ENCODE measurements around the gene LHFPL2. TPM values are rescaled to one million over a fixed set of nuclear protein-coding genes. Genes with fewer than 3 reads are reported as not detected.

LHFPL2 gene
- total RNA-seq, 1 experiment from 2014 or later, result 57.2 TPM

GRCh38 chr5:78552729-78553342 lies 95.7 kb downstream of the LHFPL2 start:
- DNase-seq (ENCODE audit: low read depth, low spot score), result no peak
- in situ Hi-C loops (cut with HindIII; ENCODE audit: low pct_unique_long_range_greater_than_20kb, low sequenced_read_pairs), result no loop called here

- no peak for DNase-seq (ENCODE audit: low read depth, low spot score)
- in situ Hi-C loops (cut with HindIII; ENCODE audit: low pct_unique_long_range_greater_than_20kb, low sequenced_read_pairs), result no loop called here
Observed at GRCh38 chr5:78550891-78551290, 97.7 kb downstream of the LHFPL2 start.

GRCh38 chr5:78549043-78549442 lies 99.5 kb downstream of the LHFPL2 start:
- in situ Hi-C loops (cut with HindIII; ENCODE audit: low pct_unique_long_range_greater_than_20kb, low sequenced_read_pairs), result loop anchor here (25.0 kb wide), 1 partner anchor 88 kb away; the partner anchor contains the start of gene LHFPL2
- DNase-seq (ENCODE audit: low read depth, low spot score), result peak; percentile 58

GRCh38 chr5:78547731-78548615 lies 100.6 kb downstream of the LHFPL2 start:
- in situ Hi-C loops (cut with HindIII; ENCODE audit: low pct_unique_long_range_greater_than_20kb, low sequenced_read_pairs), result loop anchor here (25.0 kb wide), 1 partner anchor 89 kb away; the partner anchor contains the start of gene LHFPL2
- DNase-seq (ENCODE audit: low read depth, low spot score), result peak; percentile 95

GRCh38 chr5:78547183-78547582 lies 101.4 kb downstream of the LHFPL2 start:
- DNase-seq (ENCODE audit: low read depth, low spot score), result peak; percentile 23
- in situ Hi-C loops (cut with HindIII; ENCODE audit: low pct_unique_long_range_greater_than_20kb, low sequenced_read_pairs), result loop anchor here (25.0 kb wide), 1 partner anchor 90 kb away; the partner anchor contains the start of gene LHFPL2

- in situ Hi-C loops (cut with HindIII; ENCODE audit: low pct_unique_long_range_greater_than_20kb, low sequenced_read_pairs), result loop anchor here (25.0 kb wide), 1 partner anchor 91 kb away; the partner anchor contains the start of gene LHFPL2
- no peak for DNase-seq (ENCODE audit: low read depth, low spot score)
Observed at GRCh38 chr5:78546276-78546996, 102.1 kb downstream of the LHFPL2 start.

- in situ Hi-C loops (cut with HindIII; ENCODE audit: low pct_unique_long_range_greater_than_20kb, low sequenced_read_pairs), result loop anchor here (25.0 kb wide), 1 partner anchor 92 kb away; the partner anchor contains the start of gene LHFPL2
Observed at GRCh38 chr5:78545406-78545805, 103.2 kb downstream of the LHFPL2 start.

GRCh38 chr5:78544561-78545201 lies 103.9 kb downstream of the LHFPL2 start:
- in situ Hi-C loops (cut with HindIII; ENCODE audit: low pct_unique_long_range_greater_than_20kb, low sequenced_read_pairs), result loop anchor here (25.0 kb wide), 1 partner anchor 93 kb away; the partner anchor contains the start of gene LHFPL2
- no peak for DNase-seq (ENCODE audit: low read depth, low spot score)

More at GRCh38 chr5:78545406-78545805, 103.2 kb downstream of the LHFPL2 start:
- no peak for DNase-seq (ENCODE audit: low read depth, low spot score)

- in situ Hi-C loops (cut with HindIII; ENCODE audit: low pct_unique_long_range_greater_than_20kb, low sequenced_read_pairs), result loop anchor here (25.0 kb wide), 1 partner anchor 93 kb away; the partner anchor contains the start of gene LHFPL2
Observed at GRCh38 chr5:78543916-78544315, 104.7 kb downstream of the LHFPL2 start.

GRCh38 chr5:78543292-78543691 lies 105.3 kb downstream of the LHFPL2 start:
- DNase-seq (ENCODE audit: low read depth, low spot score), result no peak
- in situ Hi-C loops (cut with HindIII; ENCODE audit: low pct_unique_long_range_greater_than_20kb, low sequenced_read_pairs), result loop anchor here (25.0 kb wide), 1 partner anchor 94 kb away; the partner anchor contains the start of gene LHFPL2

More at GRCh38 chr5:78543916-78544315, 104.7 kb downstream of the LHFPL2 start:
- DNase-seq (ENCODE audit: low read depth, low spot score), result no peak

GRCh38 chr5:78542321-78542840 lies 106.2 kb downstream of the LHFPL2 start:
- in situ Hi-C loops (cut with HindIII; ENCODE audit: low pct_unique_long_range_greater_than_20kb, low sequenced_read_pairs), result loop anchor here (25.0 kb wide), 1 partner anchor 95 kb away; the partner anchor contains the start of gene LHFPL2
- DNase-seq (ENCODE audit: low read depth, low spot score), result no peak

GRCh38 chr5:78541086-78541654 lies 107.4 kb downstream of the LHFPL2 start:
- in situ Hi-C loops (cut with HindIII; ENCODE audit: low pct_unique_long_range_greater_than_20kb, low sequenced_read_pairs), result loop anchor here (25.0 kb wide), 1 partner anchor 96 kb away; the partner anchor contains the start of gene LHFPL2
- DNase-seq (ENCODE audit: low read depth, low spot score), result no peak

- in situ Hi-C loops (cut with HindIII; ENCODE audit: low pct_unique_long_range_greater_than_20kb, low sequenced_read_pairs), result loop anchor here (25.0 kb wide), 1 partner anchor 97 kb away; the partner anchor contains the start of gene LHFPL2
- DNase-seq (ENCODE audit: low read depth, low spot score), result peak; percentile 76
Observed at GRCh38 chr5:78540335-78541085, 108.1 kb downstream of the LHFPL2 start.

- DNase-seq (ENCODE audit: low read depth, low spot score), result no peak
- in situ Hi-C loops (cut with HindIII; ENCODE audit: low pct_unique_long_range_greater_than_20kb, low sequenced_read_pairs), result loop anchor here (25.0 kb wide), 1 partner anchor 99 kb away; the partner anchor contains the start of gene LHFPL2
Observed at GRCh38 chr5:78538240-78538850, 110.2 kb downstream of the LHFPL2 start.

GRCh38 chr5:78537821-78538220 lies 110.8 kb downstream of the LHFPL2 start:
- DNase-seq (ENCODE audit: low read depth, low spot score), result peak; percentile 68
- in situ Hi-C loops (cut with HindIII; ENCODE audit: low pct_unique_long_range_greater_than_20kb, low sequenced_read_pairs), result loop anchor here (25.0 kb wide), 1 partner anchor 99 kb away; the partner anchor contains the start of gene LHFPL2

All from SK-MEL-5 (cell line).